Ramos (cell line): ENCODE data around the gene ZEB2.

Source experiments
- in situ Hi-C: fragments of 300-500 bp; cut with MboI; formaldehyde crosslinking; loops from one replicate; pipeline ENCODE4 v1.14.3; 2022; ENCODE audit warnings: low sequenced_read_pairs; ENCODE audit not compliant: unreplicated experiment

The ZEB2 gene

GRCh38 chr2:144515099-144515695 is 4.7 kb downstream of the ZEB2 start:
- in situ Hi-C loops, result no loop called here

DNA sequence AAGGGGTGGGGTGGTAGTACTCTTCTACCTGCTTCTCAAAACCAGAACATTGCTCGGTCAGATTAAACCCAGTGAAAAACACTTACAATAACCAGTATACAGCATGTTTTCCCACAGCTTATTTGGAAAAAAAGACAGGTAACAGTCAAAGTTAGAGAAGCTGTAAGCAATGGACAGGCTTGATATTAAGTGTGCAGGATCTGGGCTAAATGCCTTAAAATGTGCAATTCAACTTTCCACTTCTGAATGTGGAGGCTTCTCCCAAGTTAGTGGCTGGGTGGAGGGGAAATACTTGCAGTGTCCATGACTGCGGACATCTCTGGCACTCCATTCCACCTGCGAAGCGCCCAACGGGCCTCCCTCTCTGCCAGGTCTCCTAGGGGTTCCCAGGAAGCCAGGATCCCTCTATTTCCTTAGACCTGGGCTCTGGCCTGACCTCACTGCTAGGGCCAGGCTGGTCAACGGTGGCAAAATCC is 5.3 kb downstream of the ZEB2 start:
- in situ Hi-C loops, result no loop called here

- in situ Hi-C loops, result no loop called here
Observed at GRCh38 chr2:144513388-144514101, 6.4 kb downstream of the ZEB2 start.

DNA sequence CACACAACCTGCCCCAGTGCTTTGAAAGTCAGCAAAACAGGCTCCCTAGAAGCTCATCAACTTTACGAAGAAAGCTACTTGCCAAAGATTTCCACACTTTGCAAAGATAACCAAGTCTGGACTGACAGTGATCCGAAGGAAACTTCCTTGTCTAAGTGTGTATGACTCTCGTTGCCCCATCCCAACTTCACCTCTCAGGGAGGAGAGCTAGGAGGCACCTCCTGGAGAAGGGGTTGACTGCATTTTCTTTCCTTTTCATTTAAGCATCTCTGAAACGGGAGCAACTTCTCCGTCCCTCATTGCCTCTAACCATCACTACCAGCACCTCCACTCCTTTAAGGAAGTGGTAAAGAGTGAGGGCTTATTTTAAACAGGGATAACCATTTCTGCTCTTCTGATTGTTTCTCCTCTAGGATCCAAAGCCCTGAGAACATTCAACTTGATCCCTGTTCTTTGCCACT is 7.0 kb downstream of the ZEB2 start:
- in situ Hi-C loops, result no loop called here

- in situ Hi-C loops, result no loop called here
Observed at GRCh38 chr2:144512470-144512869, 7.4 kb downstream of the ZEB2 start.

DNA sequence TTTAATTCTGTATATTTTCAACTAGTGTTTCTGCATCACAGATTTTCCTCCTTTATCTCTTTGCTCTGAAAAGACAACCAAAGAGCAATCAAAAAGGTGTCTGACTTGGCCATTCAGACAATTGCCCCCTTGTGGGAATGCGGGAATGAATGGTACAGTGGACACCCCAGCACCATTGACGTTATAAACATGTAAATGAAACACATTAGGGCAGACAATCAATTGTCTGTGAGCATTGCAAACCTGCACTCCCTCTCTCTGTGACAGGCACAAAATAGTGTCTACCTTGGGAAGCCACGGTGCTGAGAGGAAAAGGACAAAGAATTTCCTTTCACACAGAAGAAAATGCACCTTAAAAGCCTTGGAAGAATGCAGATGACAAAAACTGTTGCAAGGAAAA is 8.0 kb downstream of the ZEB2 start:
- in situ Hi-C loops, result no loop called here

DNA sequence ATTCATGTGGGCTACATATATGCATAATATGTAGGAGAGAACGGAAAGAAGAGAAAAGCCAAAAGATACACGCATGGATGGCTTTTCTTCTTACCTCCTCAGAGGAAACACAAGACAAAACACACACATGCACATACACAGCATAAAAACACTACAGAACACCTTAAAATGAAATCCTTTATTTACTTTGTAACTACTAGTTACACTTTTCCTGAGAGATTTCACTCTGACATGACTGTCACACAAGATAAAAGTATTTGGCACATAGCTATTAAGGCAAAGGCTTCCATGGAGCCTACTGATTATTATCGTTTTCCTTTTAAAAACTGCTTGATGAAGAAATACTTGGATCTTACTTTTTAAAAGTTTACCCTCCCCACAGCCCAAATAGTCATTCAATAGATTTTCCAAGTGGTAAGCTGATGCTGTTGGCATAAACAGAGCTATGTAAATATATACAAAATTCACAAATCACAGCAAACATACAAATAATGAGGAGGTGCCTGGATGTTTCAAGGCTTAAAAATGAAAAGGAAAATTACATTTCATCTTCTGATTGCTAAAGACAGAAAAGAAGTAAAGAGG is 8.6 kb downstream of the ZEB2 start:
- in situ Hi-C loops, result no loop called here

- in situ Hi-C loops, result no loop called here
Observed at GRCh38 chr2:144510294-144510991, 9.5 kb downstream of the ZEB2 start.

DNA sequence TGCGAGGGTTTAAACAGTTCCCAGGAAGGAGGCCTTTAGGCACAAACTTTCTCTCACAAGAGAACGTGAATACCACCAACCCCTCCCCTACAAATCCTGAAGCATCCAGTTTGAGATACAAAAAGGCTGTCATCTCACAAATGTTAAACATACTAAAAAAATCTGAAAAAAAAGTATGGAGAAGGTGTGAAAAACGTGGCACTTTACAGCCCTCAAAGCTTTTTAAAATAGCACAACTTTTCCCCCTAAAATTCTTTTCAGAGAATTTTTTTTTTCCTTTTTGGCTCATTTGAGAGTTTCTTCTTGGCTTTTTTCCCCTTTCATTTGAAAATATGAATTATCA is 10.1 kb downstream of the ZEB2 start:
- in situ Hi-C loops, result no loop called here

DNA sequence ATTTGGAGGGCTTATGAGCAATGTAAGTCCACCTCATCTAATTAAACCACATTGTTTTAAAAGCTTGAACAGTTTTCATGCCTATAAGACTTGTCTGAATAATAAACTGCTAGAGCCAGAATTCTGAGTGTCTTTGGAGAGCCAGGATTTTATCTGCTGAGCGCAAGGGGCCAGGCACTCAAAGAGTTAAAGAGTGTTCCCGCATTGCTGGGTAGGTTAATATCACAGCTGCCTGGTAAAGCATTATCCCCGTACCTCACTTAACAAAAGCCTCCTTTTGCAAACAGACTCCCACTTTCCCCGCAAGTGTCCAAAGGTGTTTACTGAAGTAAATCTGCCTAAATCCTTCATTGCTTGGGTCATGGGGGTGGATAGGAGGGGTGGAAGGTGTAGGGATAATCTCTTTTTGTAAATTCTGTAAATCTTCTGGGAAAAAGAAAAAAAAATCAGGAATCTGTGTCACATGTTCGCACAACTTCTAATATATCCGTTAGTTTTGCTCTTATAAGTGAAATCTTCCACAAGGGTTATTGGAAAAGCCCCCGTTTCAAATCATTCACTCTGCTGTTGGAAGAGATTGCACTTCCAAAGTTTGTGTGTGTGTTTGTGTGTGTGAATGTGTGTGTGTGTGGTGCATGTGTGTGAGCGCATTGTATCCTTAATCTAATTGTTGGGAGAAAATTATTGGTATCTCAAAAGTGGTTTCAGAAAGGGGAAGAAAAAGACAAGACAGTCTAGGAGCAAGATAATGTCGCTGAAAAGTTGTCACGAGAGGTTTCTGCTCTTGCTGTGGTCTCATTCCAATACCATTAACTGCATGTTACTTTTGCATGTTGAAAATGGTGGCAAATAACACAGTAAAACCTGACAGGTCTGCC is 10.7 kb downstream of the ZEB2 start:
- in situ Hi-C loops, result no loop called here

DNA sequence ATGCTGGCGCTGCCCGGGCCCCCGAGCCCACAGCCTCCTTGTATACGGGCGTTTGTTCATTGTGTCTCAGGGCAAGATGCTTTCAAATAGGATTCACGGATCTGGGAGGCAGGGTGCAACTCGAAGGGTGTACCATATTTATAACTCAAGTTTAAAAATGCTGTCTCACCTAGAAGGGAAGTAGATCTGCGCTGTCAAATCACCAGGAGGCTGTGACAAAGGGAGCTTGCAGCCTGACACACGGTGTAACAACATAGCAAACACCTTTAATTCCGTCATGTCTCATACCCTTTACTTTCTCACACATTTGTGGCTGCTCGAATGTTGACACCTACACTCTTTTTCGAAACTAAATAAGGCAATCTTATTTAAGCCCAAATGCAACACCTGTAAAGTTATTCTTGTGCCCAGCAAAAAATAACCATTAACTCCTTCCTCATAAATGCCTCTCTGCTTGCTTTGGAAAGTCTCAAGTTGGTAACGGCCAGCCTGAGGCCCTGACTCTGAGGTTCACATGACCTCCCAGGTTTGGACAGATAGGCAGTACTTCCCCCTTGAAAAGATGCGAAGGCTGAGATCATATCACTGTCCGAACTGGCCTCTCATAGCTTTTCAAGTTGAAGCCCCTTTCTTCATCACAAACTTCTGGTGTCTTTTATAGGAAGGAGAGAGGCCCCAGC is 11.6 kb downstream of the ZEB2 start:
- in situ Hi-C loops, result no loop called here

- in situ Hi-C loops, result no loop called here
Observed at GRCh38 chr2:144507441-144508171, 12.3 kb downstream of the ZEB2 start.

DNA sequence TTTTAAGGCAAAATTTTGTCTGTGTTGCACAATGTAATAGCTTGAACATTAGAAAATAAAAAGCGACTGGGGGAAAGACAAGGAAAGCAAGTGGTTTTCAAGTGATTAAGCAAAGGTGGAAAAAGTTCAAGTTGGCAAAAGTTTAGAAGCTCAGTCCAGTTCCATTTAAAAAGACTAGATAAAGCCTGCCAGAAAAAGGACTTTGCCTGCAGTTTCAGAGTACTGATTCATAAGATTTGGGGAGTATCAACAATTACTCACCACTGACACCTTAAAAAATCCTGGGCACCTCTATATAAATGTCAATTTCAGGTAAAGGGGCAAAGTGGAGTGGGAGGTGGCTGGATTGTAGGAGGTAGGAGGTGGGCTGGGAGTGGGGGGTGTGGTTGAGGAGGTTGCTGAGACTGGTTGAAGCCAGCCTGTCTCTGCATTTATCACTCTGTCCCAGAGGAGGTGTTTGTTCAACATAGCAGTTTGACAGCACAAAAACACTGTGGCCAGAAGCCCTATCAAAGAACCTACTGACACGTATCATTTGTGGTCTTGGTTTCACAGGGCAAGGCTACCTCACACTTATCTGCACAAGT is 14.6 kb downstream of the ZEB2 start:
- in situ Hi-C loops, result no loop called here

DNA sequence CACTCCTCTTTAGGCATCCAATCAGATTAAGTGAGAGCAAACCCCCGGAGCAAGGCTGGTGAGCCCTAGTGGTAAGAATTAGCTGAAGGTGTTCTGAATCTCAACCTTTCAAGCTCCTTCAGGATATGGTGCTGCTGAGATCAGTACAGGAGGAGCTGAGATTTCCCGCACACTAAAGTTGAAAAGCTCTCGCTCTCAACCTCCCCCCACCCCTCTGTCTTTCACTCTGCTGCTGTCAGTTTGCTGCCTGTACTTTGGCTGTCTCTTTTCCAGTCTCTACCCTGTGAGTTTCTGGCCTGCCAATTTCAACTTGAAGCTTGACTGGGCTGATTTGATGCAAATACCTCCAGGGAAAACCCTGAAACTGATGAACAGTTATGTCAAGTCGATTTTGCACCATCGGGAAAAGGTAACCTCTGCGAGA is 15.7 kb downstream of the ZEB2 start:
- in situ Hi-C loops, result no loop called here

- in situ Hi-C loops, result no loop called here
Observed at GRCh38 chr2:144503242-144503641, 16.7 kb downstream of the ZEB2 start.

- in situ Hi-C loops, result no loop called here
Observed at GRCh38 chr2:144502369-144502768, 17.6 kb downstream of the ZEB2 start.

DNA sequence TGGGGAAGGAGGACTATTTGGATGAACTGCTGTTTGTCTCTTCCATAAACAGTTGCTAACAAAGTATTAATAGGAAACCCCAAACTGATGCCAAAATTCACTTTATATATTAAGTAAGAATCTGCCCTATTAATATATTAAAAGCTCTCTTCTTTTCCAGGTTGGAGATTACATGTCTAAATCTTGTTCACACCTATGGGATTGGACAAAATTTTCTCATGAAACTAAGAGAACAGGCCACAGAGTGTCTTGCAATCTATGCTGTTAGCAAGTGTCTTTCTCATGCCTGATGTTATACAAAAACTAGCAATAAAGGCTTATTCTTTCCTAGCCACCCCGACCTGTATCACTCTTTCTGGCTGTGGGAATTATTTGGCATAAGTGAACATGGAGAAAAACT is 18.3 kb downstream of the ZEB2 start:
- in situ Hi-C loops, result no loop called here

DNA sequence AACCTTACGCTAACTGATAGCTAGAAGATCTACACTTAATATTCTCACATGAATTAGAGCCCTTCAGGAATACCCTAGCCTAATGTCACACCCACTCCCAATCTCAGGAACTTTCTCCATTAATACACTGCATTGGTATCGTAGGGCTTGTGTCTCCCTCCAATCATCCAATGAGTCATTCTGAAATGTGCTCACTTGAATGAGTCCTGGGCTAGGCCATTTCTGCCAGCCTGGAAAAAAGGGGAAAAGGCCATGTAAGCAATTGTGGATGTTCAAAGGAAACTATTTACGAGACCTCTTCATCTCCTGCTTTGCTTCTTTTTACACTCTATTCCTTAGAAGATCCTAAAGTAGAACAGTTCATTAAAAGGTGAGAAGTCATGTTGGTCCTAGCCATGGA is 18.8 kb downstream of the ZEB2 start:
- in situ Hi-C loops, result no loop called here

- in situ Hi-C loops, result no loop called here
Observed at GRCh38 chr2:144500563-144500962, 19.4 kb downstream of the ZEB2 start.
